Peyer's patch (tissue), 4 donors: Measurements from ENCODE around the gene ADD2. TPM values are rescaled to one million over a fixed set of nuclear protein-coding genes. Genes with fewer than 3 reads are reported as not detected.
A peak's percentile ranks its signal among the peaks of the same experiment; 100 is the strongest.

ENCODE experiments used
- DNase-seq, 3 donors: peaks; one replicate each; pipeline ENCODE4 v3.0.0-alpha.2; 2017 to 2019
- H3K27ac ChIP-seq, 4 donors: fragments of 200-600 bp; sonication (generic); one replicate each; pipeline ENCODE4 v1.5.1; 2016 to 2019
- H3K27me3 ChIP-seq, 2 donors: fragments of 200-600 bp; sonication (generic); one replicate each; pipeline ENCODE4 v1.5.1; 2019
- H3K36me3 ChIP-seq, 3 donors: fragments of 200-600 bp; sonication (generic); one replicate each; pipeline ENCODE4 v1.5.1; 2016 to 2019
- H3K4me1 ChIP-seq, 4 donors: fragments of 200-600 bp; sonication (generic); one replicate each; pipeline ENCODE4 v1.5.1; 2016 to 2019
- H3K4me3 ChIP-seq, 4 donors: fragments of 200-600 bp; sonication (generic); 1 replicate in 3 of 4; 2 replicates in 1 of 4; pipeline ENCODE4 v1.5.1; 2016 to 2019; ENCODE audit warnings: mild to moderate bottlenecking in 1 of 4
- H3K9me3 ChIP-seq, 4 donors: fragments of 200-600 bp; sonication (generic); one replicate each; pipeline ENCODE4 v1.5.1; 2016 to 2019; ENCODE audit warnings: mild to moderate bottlenecking in 1 of 4
- POLR2A ChIP-seq, 2 donors: fragments of 450-650 bp; IDR thresholded peaks; one replicate each; pipeline ENCODE4 v1.5.1; 2017; ENCODE audit warnings: antibody characterized with exemption in 2 of 2, mild to moderate bottlenecking in 2 of 2, moderate library complexity in 2 of 2
- total RNA-seq, 4 donors: library from RNA; depleted of rRNA; stranded (reverse); fragments of >200 nt; gene quantifications; one replicate each; pipeline ENCODE4 v1.1.0, GENCODE V29; 2016
- TF ChIP-seq, protein P1 (sequence below), 6 experiments: fragments of 450-650 bp in 4 of 6; fragments of 200-600 bp in 2 of 6; sonication (generic) in 1 of 6; IDR thresholded peaks; one replicate each; pipeline ENCODE4 v1.5.1; 2017 to 2019; ENCODE audit warnings: antibody characterized with exemption in 6 of 6, mild to moderate bottlenecking in 3 of 6, moderate library complexity in 1 of 6

ADD2 gene, protein sequence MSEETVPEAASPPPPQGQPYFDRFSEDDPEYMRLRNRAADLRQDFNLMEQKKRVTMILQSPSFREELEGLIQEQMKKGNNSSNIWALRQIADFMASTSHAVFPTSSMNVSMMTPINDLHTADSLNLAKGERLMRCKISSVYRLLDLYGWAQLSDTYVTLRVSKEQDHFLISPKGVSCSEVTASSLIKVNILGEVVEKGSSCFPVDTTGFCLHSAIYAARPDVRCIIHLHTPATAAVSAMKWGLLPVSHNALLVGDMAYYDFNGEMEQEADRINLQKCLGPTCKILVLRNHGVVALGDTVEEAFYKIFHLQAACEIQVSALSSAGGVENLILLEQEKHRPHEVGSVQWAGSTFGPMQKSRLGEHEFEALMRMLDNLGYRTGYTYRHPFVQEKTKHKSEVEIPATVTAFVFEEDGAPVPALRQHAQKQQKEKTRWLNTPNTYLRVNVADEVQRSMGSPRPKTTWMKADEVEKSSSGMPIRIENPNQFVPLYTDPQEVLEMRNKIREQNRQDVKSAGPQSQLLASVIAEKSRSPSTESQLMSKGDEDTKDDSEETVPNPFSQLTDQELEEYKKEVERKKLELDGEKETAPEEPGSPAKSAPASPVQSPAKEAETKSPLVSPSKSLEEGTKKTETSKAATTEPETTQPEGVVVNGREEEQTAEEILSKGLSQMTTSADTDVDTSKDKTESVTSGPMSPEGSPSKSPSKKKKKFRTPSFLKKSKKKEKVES
- 10 to 100 TPM in 1 of 4 donors, 1 to 10 TPM in 1, under 1 TPM in 1, not detected in 1; 0.28 to 14.0 (median 1.7) TPM for total RNA-seq

- H3K9me3 ChIP-seq: no peaks in the 10 kb centered on the region
- H3K27ac ChIP-seq: peak within 1 kb of the TSS in 1 of 4 donors; percentile 52
- H3K4me1 ChIP-seq: peaks cover 0 to 14% (median 4%) of the 10 kb centered on the region in 4 donors
- H3K4me3 ChIP-seq: peak within 1 kb of the TSS; percentile 24 to 43 (median 38)
- no peaks in the 10 kb centered on the region for H3K36me3 ChIP-seq
- DNase-seq: peak in 2 of 3 donors; percentile 33 to 56
- H3K27me3 ChIP-seq: peaks cover 0 to 26% of the 10 kb centered on the region in 2 donors
- no peak for TF ChIP-seq POLR2A (IDR thresholded peaks at IDR 0.05)
- TF ChIP-seq, protein P1, sequence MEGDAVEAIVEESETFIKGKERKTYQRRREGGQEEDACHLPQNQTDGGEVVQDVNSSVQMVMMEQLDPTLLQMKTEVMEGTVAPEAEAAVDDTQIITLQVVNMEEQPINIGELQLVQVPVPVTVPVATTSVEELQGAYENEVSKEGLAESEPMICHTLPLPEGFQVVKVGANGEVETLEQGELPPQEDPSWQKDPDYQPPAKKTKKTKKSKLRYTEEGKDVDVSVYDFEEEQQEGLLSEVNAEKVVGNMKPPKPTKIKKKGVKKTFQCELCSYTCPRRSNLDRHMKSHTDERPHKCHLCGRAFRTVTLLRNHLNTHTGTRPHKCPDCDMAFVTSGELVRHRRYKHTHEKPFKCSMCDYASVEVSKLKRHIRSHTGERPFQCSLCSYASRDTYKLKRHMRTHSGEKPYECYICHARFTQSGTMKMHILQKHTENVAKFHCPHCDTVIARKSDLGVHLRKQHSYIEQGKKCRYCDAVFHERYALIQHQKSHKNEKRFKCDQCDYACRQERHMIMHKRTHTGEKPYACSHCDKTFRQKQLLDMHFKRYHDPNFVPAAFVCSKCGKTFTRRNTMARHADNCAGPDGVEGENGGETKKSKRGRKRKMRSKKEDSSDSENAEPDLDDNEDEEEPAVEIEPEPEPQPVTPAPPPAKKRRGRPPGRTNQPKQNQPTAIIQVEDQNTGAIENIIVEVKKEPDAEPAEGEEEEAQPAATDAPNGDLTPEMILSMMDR (IDR thresholded peaks at IDR 0.05): no peak
These were observed at the start of gene ADD2 for GRCh38 chr2:70767699-70768589. TSS of gene ADD2 (minus strand) at chr2:70768200. CDS start at chr2:70706408, 61,792 bp downstream.

- Histone ChIP-seq H3K4me3 (no peak overlapping the region), H3K27ac (no peak overlapping the region), H3K36me3 (no peaks in the 10 kb centered on the region), H3K9me3 (no peaks in the 10 kb centered on the region), H3K4me1 (no peaks in the 10 kb centered on the region), H3K27me3 (no peaks in the 10 kb centered on the region)
- TF ChIP-seq, protein P1 (IDR thresholded peaks at IDR 0.05): no peak
- DNase-seq: peak in 1 of 3 donors; percentile 33
These were observed 49.4 kb upstream of the ADD2 start for GRCh38 chr2:70817284-70817954.

DNA sequence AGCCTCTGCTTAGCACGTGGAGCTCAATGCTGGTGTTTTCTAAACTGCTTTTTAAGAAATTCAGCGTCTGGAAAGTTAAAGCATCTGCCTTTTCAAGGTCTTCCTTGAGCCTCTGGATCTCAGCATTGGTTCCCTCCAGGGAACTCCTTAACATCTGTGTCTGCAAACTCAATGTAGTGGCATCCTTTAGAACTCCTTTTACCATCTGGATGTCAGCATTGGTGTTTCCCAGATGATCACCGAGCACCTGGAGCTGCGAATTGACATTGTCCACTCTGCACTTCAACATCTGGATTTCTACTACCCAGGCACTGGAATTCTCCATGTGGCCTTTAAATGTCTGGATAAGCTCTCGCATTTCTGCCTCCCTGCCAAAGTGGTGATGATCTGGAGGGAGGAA, 48.7 kb upstream of the ADD2 start:
- no peaks in the 10 kb centered on the region for H3K36me3 ChIP-seq
- DNase-seq: no peak
- H3K4me1 ChIP-seq: no peaks in the 10 kb centered on the region
- TF ChIP-seq, protein P1 (IDR thresholded peaks at IDR 0.05): no peak
- no peak for TF ChIP-seq POLR2A (IDR thresholded peaks at IDR 0.05)
- H3K27me3 ChIP-seq: no peaks in the 10 kb centered on the region
- no peak overlapping the region for H3K27ac ChIP-seq
- no peaks in the 10 kb centered on the region for H3K9me3 ChIP-seq
- no peak overlapping the region for H3K4me3 ChIP-seq

DNA sequence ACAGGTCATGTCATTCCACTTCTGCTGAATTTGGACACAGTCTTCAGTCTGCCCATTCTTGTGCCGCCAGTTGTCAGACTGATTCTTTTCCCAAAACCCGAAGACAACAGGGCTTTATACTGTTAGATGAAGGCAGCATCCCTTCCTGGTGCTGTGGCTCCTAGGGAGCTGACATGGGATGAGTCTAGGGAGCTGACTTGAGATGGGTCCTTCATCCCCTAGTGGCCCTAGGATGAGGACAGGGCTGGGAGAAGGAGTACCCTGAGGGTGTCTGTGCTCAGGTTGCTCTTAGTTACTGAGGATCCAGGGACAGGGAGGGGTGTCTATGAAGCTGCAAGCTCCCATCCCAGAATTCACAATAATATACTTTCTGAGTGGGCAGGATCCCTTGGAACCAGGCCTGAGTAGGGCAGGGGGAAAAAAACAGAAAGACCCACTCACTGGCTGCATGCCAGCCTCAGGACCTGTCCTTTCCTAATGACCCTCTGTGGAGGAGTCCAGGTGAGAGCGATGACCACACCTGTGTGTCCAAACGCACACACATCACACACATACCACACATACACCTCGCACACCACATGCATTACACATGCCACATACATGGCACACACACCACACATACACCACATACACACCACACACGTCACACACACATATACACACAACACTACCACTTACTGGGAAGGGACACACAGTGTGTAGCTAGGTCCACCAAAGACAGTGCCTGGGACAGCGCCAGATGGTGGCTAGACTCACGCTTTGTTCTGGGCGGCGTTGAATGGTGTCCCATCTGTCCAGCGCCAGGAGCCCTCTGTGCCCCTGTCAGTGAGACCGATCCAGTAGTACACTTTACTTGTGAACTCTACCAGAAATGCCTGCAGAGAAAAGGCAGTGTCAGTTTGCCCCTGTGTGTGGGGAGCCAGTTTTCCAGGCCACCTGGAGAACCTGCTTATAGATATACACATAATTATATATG, 41.3 kb upstream of the ADD2 start:
- H3K27ac ChIP-seq: no peak overlapping the region
- no peak for TF ChIP-seq POLR2A (IDR thresholded peaks at IDR 0.05)
- no peaks in the 10 kb centered on the region for H3K4me1 ChIP-seq
- DNase-seq: no peak
- no peaks in the 10 kb centered on the region for H3K9me3 ChIP-seq
- H3K4me3 ChIP-seq: no peak overlapping the region
- no peaks in the 10 kb centered on the region for H3K36me3 ChIP-seq
- H3K27me3 ChIP-seq: no peaks in the 10 kb centered on the region

DNA sequence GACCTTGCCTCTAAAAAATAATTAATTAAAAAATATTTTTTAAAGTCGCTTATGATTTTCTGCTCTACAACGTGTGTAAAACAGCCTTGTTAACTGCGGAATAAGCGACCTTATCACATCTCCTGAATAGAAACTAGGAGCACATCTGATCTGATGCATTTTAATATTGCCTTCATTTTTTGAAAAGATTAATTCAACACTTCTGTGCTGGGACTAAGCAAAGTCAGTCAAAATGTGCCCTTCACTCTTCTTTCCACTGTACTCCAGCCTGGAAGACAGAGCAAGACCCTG, 39.8 kb upstream of the ADD2 start:
- DNase-seq: no peak
- H3K36me3 ChIP-seq: no peaks in the 10 kb centered on the region
- no peak overlapping the region for H3K27ac ChIP-seq
- H3K9me3 ChIP-seq: no peaks in the 10 kb centered on the region
- TF ChIP-seq, protein P1 (IDR thresholded peaks at IDR 0.05): no peak
- TF ChIP-seq POLR2A (IDR thresholded peaks at IDR 0.05): no peak
- no peak overlapping the region for H3K4me3 ChIP-seq
- no peaks in the 10 kb centered on the region for H3K4me1 ChIP-seq
- no peaks in the 10 kb centered on the region for H3K27me3 ChIP-seq
